Measurements from ENCODE around the gene SCGB3A1.

- TF ChIP-seq EP300 (IDR thresholded peaks at IDR 0.05) (no peak), POLR2AphosphoS5 (IDR thresholded peaks at IDR 0.05) (no peak)
Measured at GRCh38 chr5:180609817-180610550, 18.7 kb upstream of the SCGB3A1 start.

All from stomach (tissue), 4 donors.